ENCODE data around the gene CLIC3. TPM values are rescaled to one million over a fixed set of nuclear protein-coding genes. Genes with fewer than 3 reads are reported as not detected.

CLIC3 gene
- total and polyA plus RNA-seq, 4 donors = 17.2 to 115 (median 81.1) TPM

DNA sequence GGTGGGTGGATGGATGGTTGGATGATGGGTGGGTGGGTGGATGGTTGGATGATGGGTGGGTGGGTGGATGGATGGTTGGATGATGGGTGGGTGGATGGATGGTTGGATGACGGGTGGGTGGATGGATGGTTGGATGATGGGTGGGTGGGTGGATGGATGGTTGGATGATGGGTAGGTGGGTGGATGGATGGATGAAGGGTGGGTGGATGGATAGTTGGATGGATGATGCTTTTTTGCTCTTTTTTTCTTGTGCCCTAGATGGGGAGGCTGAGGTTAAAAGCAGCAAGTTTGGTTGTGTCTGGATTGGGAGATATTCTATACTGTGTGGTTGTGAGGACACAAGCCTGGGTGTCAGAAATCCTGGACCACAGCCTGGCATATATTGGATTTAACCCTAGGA, 38.9 kb downstream of the CLIC3 start:
- 94 to 100% methylated on average over 1 of the region's 1 CpG for WGBS, 2 donors
- no peaks in the 10 kb centered on the region for H3K27me3 ChIP-seq (ENCODE audit: control insufficient read depth in 3 of 3, insufficient read depth in 3 of 3, low read length in 2 of 3)
- peaks cover 0 to under 1% (median 0%) of the 10 kb centered on the region in 5 donors for H3K4me1 ChIP-seq (ENCODE audit: control insufficient read depth in 5 of 5, insufficient read depth in 5 of 5, low read length in 5 of 5)
- DNase-seq (no peak), ATAC-seq (ENCODE audit: insufficient read depth, low FRiP score) (no peak)
- no peak overlapping the region for H3K27ac ChIP-seq (ENCODE audit: low read depth in 1 of 2, low read length in 1 of 2)
- H3K9me3 ChIP-seq (ENCODE audit: control insufficient read depth in 4 of 4, insufficient read depth in 3 of 4, low read length in 3 of 4) = no peaks in the 10 kb centered on the region
- H3K4me3 ChIP-seq = no peak overlapping the region
- H3K36me3 ChIP-seq (ENCODE audit: control insufficient read depth in 4 of 4, insufficient read depth in 4 of 4, low read length in 4 of 4) = no peaks in the 10 kb centered on the region
- TF ChIP-seq, protein P1, sequence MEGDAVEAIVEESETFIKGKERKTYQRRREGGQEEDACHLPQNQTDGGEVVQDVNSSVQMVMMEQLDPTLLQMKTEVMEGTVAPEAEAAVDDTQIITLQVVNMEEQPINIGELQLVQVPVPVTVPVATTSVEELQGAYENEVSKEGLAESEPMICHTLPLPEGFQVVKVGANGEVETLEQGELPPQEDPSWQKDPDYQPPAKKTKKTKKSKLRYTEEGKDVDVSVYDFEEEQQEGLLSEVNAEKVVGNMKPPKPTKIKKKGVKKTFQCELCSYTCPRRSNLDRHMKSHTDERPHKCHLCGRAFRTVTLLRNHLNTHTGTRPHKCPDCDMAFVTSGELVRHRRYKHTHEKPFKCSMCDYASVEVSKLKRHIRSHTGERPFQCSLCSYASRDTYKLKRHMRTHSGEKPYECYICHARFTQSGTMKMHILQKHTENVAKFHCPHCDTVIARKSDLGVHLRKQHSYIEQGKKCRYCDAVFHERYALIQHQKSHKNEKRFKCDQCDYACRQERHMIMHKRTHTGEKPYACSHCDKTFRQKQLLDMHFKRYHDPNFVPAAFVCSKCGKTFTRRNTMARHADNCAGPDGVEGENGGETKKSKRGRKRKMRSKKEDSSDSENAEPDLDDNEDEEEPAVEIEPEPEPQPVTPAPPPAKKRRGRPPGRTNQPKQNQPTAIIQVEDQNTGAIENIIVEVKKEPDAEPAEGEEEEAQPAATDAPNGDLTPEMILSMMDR (IDR thresholded peaks at IDR 0.05; ENCODE audit: control extremely low read depth, extremely low read depth) = no peak
- H3K9ac ChIP-seq (ENCODE audit: insufficient read depth in 1 of 2, low read length in 2 of 2) = no peak overlapping the region

DNA sequence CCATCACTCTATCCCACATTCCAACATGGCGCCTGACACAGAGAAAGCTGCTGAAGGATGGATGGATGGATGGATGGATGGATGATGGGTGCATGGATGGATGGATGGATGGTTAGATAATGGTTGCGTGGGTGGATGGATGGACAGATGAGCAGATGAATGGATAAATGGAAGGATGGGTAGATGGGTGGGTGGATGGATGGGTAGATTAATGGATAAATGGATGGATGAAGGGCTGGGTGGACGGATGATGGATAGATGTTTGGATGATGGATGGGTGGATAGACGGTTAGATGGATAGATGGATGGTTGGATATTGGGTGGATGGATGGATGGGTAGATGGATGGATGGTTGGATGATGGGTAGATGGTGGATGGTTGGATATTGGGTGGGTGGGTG, 39.8 kb downstream of the CLIC3 start:
- ATAC-seq (ENCODE audit: insufficient read depth, low FRiP score) = no peak
- WGBS, 2 donors = 95 to 99% methylated on average over 4 of the region's 4 CpGs
- TF ChIP-seq, protein P1 (IDR thresholded peaks at IDR 0.05; ENCODE audit: control extremely low read depth, extremely low read depth) = no peak
- H3K4me3 ChIP-seq = no peak overlapping the region
- no peaks in the 10 kb centered on the region for H3K36me3 ChIP-seq (ENCODE audit: control insufficient read depth in 4 of 4, insufficient read depth in 4 of 4, low read length in 4 of 4)
- peaks cover 0 to 5% (median 0%) of the 10 kb centered on the region in 5 donors for H3K4me1 ChIP-seq (ENCODE audit: control insufficient read depth in 5 of 5, insufficient read depth in 5 of 5, low read length in 5 of 5)
- H3K9ac ChIP-seq (ENCODE audit: insufficient read depth in 1 of 2, low read length in 2 of 2) = no peak overlapping the region
- no peaks in the 10 kb centered on the region for H3K27me3 ChIP-seq (ENCODE audit: control insufficient read depth in 3 of 3, insufficient read depth in 3 of 3, low read length in 2 of 3)
- no peak overlapping the region for H3K27ac ChIP-seq (ENCODE audit: low read depth in 1 of 2, low read length in 1 of 2)
- no peaks in the 10 kb centered on the region for H3K9me3 ChIP-seq (ENCODE audit: control insufficient read depth in 4 of 4, insufficient read depth in 3 of 4, low read length in 3 of 4)
- DNase-seq = no peak

DNA sequence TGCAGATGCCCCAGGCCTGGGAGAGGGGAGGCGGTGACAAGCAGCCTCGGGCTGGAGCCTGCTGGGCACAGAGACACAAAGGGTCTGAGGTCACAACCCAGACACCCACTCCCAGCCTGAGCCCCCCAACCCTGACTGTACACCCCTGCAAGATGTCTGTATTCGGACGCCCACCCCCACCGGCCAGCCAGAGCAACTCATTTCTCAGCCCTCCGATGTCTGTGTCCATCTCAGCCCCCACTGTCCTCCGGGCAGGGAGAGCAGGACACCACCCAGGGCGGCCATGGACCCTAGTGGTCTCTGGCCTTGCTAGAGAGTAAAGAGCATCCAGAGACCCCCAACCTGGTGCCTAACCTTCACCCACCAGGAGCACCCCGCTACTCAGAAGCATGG, 40.4 kb downstream of the CLIC3 start:
- WGBS, 2 donors = 98% methylated on average over 9 of the region's 9 CpGs
- H3K4me1 ChIP-seq (ENCODE audit: control insufficient read depth in 5 of 5, insufficient read depth in 5 of 5, low read length in 5 of 5) = peaks cover 0 to 5% (median 0%) of the 10 kb centered on the region in 5 donors

More for the DNA sequence above, 40.4 kb downstream of the CLIC3 start:
- TF ChIP-seq, protein P1 (IDR thresholded peaks at IDR 0.05; ENCODE audit: control extremely low read depth, extremely low read depth) = no peak
- DNase-seq (no peak), ATAC-seq (ENCODE audit: insufficient read depth, low FRiP score) (no peak)
- Histone ChIP-seq H3K36me3 (ENCODE audit: control insufficient read depth in 4 of 4, insufficient read depth in 4 of 4, low read length in 4 of 4) (no peaks in the 10 kb centered on the region), H3K9ac (ENCODE audit: insufficient read depth in 1 of 2, low read length in 2 of 2) (no peak overlapping the region), H3K27me3 (ENCODE audit: control insufficient read depth in 3 of 3, insufficient read depth in 3 of 3, low read length in 2 of 3) (no peaks in the 10 kb centered on the region), H3K9me3 (ENCODE audit: control insufficient read depth in 4 of 4, insufficient read depth in 3 of 4, low read length in 3 of 4) (no peaks in the 10 kb centered on the region), H3K27ac (ENCODE audit: low read depth in 1 of 2, low read length in 1 of 2) (no peak overlapping the region), H3K4me3 (no peak overlapping the region)

Data from lung (tissue), 12 donors.